IMR-90 (cell line): Measurements from ENCODE around the gene DNAJC7. TPM values are rescaled to one million over a fixed set of nuclear protein-coding genes. Genes with fewer than 3 reads are reported as not detected.

Experiments
- ATAC-seq: fragments of 200-7000 bp; cut with Tn5 transposase; 2 replicates; pipeline ENCODE4 v1.9.1; 2020; ENCODE audit warnings: low read depth, mild to moderate bottlenecking, moderate library complexity
- BruUV-seq: library from RNA; stranded (reverse); fragments of 400-500 nt; replicated peaks from 2 replicates; lab custom pipeline; 2021; lab: Mats Ljungman, UMichigan
- CTCF ChIA-PET: fragments of 300-600 bp; formaldehyde crosslinking; extraction: SDS; loops from one replicate; lab custom pipeline; 2021; ENCODE audit warnings: antibody characterized with exemption; lab: Yijun Ruan, JAX
- POLR2A ChIA-PET: fragments of 300-600 bp; sonication (Branson Sonifier 250); formaldehyde crosslinking; loops from one replicate; lab custom pipeline; 2022; ENCODE audit warnings: antibody characterized with exemption; ENCODE audit not compliant: unreplicated experiment; lab: Charles Lee
- DNase-seq: peaks from one replicate; pipeline ENCODE4 v3.0.0; 2013
- H2AFZ ChIP-seq: replicated peaks from 2 replicates; pipeline ENCODE3; 2013; ENCODE audit warnings: low read length, mild to moderate bottlenecking; ENCODE audit not compliant: poor library complexity
- H2AK5ac ChIP-seq: 2 replicates; pipeline ENCODE4 v1.6.1; 2013; ENCODE audit warnings: low read depth, low read length, inconsistent platforms
- H2AK9ac ChIP-seq: replicated peaks from 2 replicates; pipeline ENCODE3; 2013; ENCODE audit warnings: mild to moderate bottlenecking, low read depth, low read length, moderate library complexity; ENCODE audit not compliant: poor library complexity
- H2BK120ac ChIP-seq: 2 replicates; pipeline ENCODE4 v1.6.1; 2013; ENCODE audit warnings: low read depth, low read length, inconsistent platforms
- H2BK15ac ChIP-seq: 3 replicates; pipeline ENCODE4 v1.6.1; 2013; ENCODE audit warnings: low read depth, low read length, inconsistent platforms
- H2BK20ac ChIP-seq: 2 replicates; pipeline ENCODE4 v1.6.1; 2013; ENCODE audit warnings: low read depth, mild to moderate bottlenecking, inconsistent platforms, low read length, moderate library complexity
- H2BK5ac ChIP-seq: 2 replicates; pipeline ENCODE4 v1.6.1; 2013; ENCODE audit warnings: mild to moderate bottlenecking, low read depth, low read length, inconsistent platforms; ENCODE audit not compliant: poor library complexity, severe bottlenecking
- H3K14ac ChIP-seq: replicated peaks from 2 replicates; pipeline ENCODE4 v1.6.1; 2013; ENCODE audit warnings: low read depth, low read length, inconsistent platforms
- H3K18ac ChIP-seq: 2 replicates; pipeline ENCODE4 v1.6.1; 2013; ENCODE audit warnings: low read depth, low read length, control low read depth
- H3K23ac ChIP-seq: 2 replicates; pipeline ENCODE4 v1.6.1; 2013; ENCODE audit warnings: low read depth, low read length, inconsistent platforms
- H3K27ac ChIP-seq: 2 replicates; pipeline ENCODE4 v1.5.1; 2013; ENCODE audit warnings: mild to moderate bottlenecking, control low read depth, low read length; ENCODE audit not compliant: insufficient read depth
- H3K27me3 ChIP-seq: 2 replicates; pipeline ENCODE4 v1.6.1; 2013; ENCODE audit warnings: low read length; ENCODE audit not compliant: control insufficient read depth, insufficient read depth
- H3K36me3 ChIP-seq: 2 replicates; pipeline ENCODE4 v1.6.1; 2013; ENCODE audit warnings: low read length, mixed read lengths; ENCODE audit not compliant: control insufficient read depth, insufficient read depth
- H3K4ac ChIP-seq: 2 replicates; pipeline ENCODE4 v1.6.1; 2013; ENCODE audit warnings: low read depth, low read length, inconsistent platforms
- H3K4me1 ChIP-seq: 2 replicates; pipeline ENCODE4 v1.6.1; 2013; ENCODE audit warnings: low read length, mixed read lengths; ENCODE audit not compliant: control insufficient read depth, insufficient read depth
- H3K4me2 ChIP-seq: 2 replicates; pipeline ENCODE4 v1.6.1; 2013; ENCODE audit warnings: low read depth, mild to moderate bottlenecking, control low read depth, low read length, moderate library complexity
- H3K4me3 ChIP-seq: 2 replicates; pipeline ENCODE4 v1.5.1; 2013; ENCODE audit warnings: low read depth, mild to moderate bottlenecking, control low read depth, low read length, moderate library complexity; ENCODE audit not compliant: insufficient read depth
- H3K56ac ChIP-seq: 2 replicates; pipeline ENCODE4 v1.6.1; 2013; ENCODE audit warnings: low read length, inconsistent platforms; ENCODE audit not compliant: insufficient read depth; ENCODE audit errors: extremely low read depth
- H3K79me1 ChIP-seq, 2 experiments: 2 replicates each; pipeline ENCODE4 v1.6.1; 2013; ENCODE audit warnings: low read length in 2 of 2, inconsistent platforms in 1 of 2, low read depth in 1 of 2
- H3K9ac ChIP-seq: 2 replicates; pipeline ENCODE4 v1.6.1; 2013; ENCODE audit warnings: low read depth, low read length, control low read depth
- H3K9me1 ChIP-seq: 2 replicates; pipeline ENCODE4 v1.6.1; 2013; ENCODE audit warnings: low read length, inconsistent platforms; ENCODE audit not compliant: insufficient read depth
- H3K9me3 ChIP-seq: 2 replicates; pipeline ENCODE4 v1.6.1; 2013; ENCODE audit warnings: low read length; ENCODE audit not compliant: control insufficient read depth, insufficient read depth
- H4K20me1 ChIP-seq: 2 replicates; pipeline ENCODE4 v1.6.1; 2013; ENCODE audit warnings: low read length, inconsistent platforms; ENCODE audit not compliant: insufficient read depth
- H4K5ac ChIP-seq: 2 replicates; pipeline ENCODE4 v1.6.1; 2013; ENCODE audit warnings: mild to moderate bottlenecking, low read depth, low read length, control low read depth
- H4K8ac ChIP-seq, 2 experiments: 2 replicates each; pipeline ENCODE4 v1.6.1; 2013; ENCODE audit warnings: low read depth in 2 of 2, low read length in 2 of 2, control low read depth in 1 of 2, inconsistent platforms in 1 of 2
- H4K91ac ChIP-seq: 2 replicates; pipeline ENCODE4 v1.6.1; 2013; ENCODE audit warnings: low read depth, low read length, inconsistent platforms; ENCODE audit not compliant: insufficient read depth
- BHLHE40 ChIP-seq: fragments of 150-350 bp; IDR thresholded peaks from 2 replicates; pipeline ENCODE4 v1.6.1; 2016; ENCODE audit warnings: mild to moderate bottlenecking, low read depth, low read length
- CHD1 ChIP-seq: IDR thresholded peaks from 2 replicates; pipeline ENCODE4 v1.6.1; 2012; ENCODE audit warnings: low read depth, low read length, improper control_type of control experiment
- CTCF ChIP-seq: conservative IDR thresholded peaks from 2 replicates; pipeline ENCODE4 v1.5.1; 2012; ENCODE audit warnings: mild to moderate bottlenecking, low read depth, low read length, improper control_type of control experiment
- FOS ChIP-seq: fragments of 150-350 bp; IDR thresholded peaks from 2 replicates; pipeline ENCODE4 v1.6.1; 2016; ENCODE audit warnings: low read depth, low read length
- MAFK ChIP-seq: IDR thresholded peaks from 2 replicates; pipeline ENCODE4 v1.6.1; 2012; ENCODE audit warnings: low read depth, low read length, improper control_type of control experiment
- MAZ ChIP-seq: IDR thresholded peaks from 2 replicates; pipeline ENCODE4 v1.6.1; 2012; ENCODE audit warnings: low read depth, mild to moderate bottlenecking, low read length, improper control_type of control experiment, moderate library complexity, borderline replicate concordance
- NFE2L2 ChIP-seq: fragments of 150-350 bp; IDR thresholded peaks from 2 replicates; pipeline ENCODE4 v1.6.1; 2016; ENCODE audit warnings: low read depth, mild to moderate bottlenecking, low read length
- POLR2A ChIP-seq: IDR thresholded peaks from 2 replicates; pipeline ENCODE4 v1.6.1; 2012; ENCODE audit warnings: mild to moderate bottlenecking, low read depth, low read length
- RCOR1 ChIP-seq: IDR thresholded peaks from 2 replicates; pipeline ENCODE4 v1.6.1; 2012; ENCODE audit warnings: mild to moderate bottlenecking, low read length, improper control_type of control experiment; ENCODE audit not compliant: insufficient replicate concordance
- RFX5 ChIP-seq: IDR thresholded peaks from 2 replicates; pipeline ENCODE4 v1.8.0; 2012; ENCODE audit warnings: low read depth, mild to moderate bottlenecking, low read length, moderate library complexity
- SMC3 ChIP-seq: fragments of 150-350 bp; IDR thresholded peaks from 2 replicates; pipeline ENCODE4 v1.6.1; 2016; ENCODE audit warnings: low read depth, mild to moderate bottlenecking, antibody characterized with exemption, low read length, moderate library complexity
- WGBS, 2 experiments: methylation state at CpG; one replicate each; pipeline versions ENCODE4 v1.1.5 to v1.1.7; 2013; ENCODE audit warnings: missing lambda C conversion rate in 2 of 2; ENCODE audit not compliant: insufficient read length in 1 of 2; ENCODE audit errors: extremely low coverage in 2 of 2; 5-methylcytosine and 5-hydroxymethylcytosine counted together
- dilution Hi-C: fragments of 300-500 bp; cut with HindIII; formaldehyde crosslinking; loops from one replicate; pipeline ENCODE4 v1.14.3; 2018; ENCODE audit warnings: low sequenced_read_pairs; ENCODE audit not compliant: unreplicated experiment
- in situ Hi-C: fragments of 300-500 bp; cut with MboI; formaldehyde crosslinking; loops from 3 replicates; pipeline ENCODE4 v1.14.3; 2019; ENCODE audit warnings: low sequenced_read_pairs, inconsistent platforms, mixed read lengths
- intact Hi-C: fragments of 100-400 bp; cut with micrococcal nuclease; formaldehyde crosslinking; loops from 2 replicates; pipeline ENCODE4 v1.10.0; 2022
- polyA plus RNA-seq, 3 experiments: library from polyadenylated mRNA; depleted of rRNA; stranded (reverse); fragments of >200 nt; gene quantifications; 2 replicates each; pipeline ENCODE4 v1.2.3, GENCODE V29; 2012; ENCODE audit warnings: low replicate concordance in 1 of 3
- total RNA-seq: library from RNA; depleted of rRNA; stranded (reverse); fragments of >200 nt; gene quantifications from 2 replicates; pipeline ENCODE4 v1.2.3, GENCODE V29; 2012

DNAJC7 gene
- total and polyA plus RNA-seq, 2 of the 4 experiments (the other 2 are of a cell fraction): 49.3 to 71.7 TPM

- CTCF ChIA-PET: interaction anchor here (0.5 to 1.0 kb wide), 8 partner anchors 9 to 323 kb away, joined by 3 to 5 read pairs (median 3); no protein-coding TSS in a partner anchor
- peak within 1 kb of the TSS; percentile 49 for H2BK5ac ChIP-seq
- ATAC-seq (peak; percentile 83), DNase-seq (peak; percentile 85)
- intact Hi-C loops (no loop called here), in situ Hi-C loops (no loop called here), dilution Hi-C loops (no loop called here)
- peak within 1 kb of the TSS; percentile 23 for H2BK120ac ChIP-seq
- H3K23ac ChIP-seq: peak within 1 kb of the TSS; percentile 67; the same call in 1 of the 2 replicates
- peak within 1 kb of the TSS; percentile 87 for H3K56ac ChIP-seq
- 8% methylated on average over 15 of the region's 49 CpGs; no CpG with 5 or more reads in 1 of the 2 experiments for WGBS, 2 experiments
- no peak within 1 kb of the TSS for H2BK20ac ChIP-seq
- peak within 1 kb of the TSS; percentile 87 for H2AFZ ChIP-seq
- H3K9me3 ChIP-seq: no peaks in the 10 kb centered on the region
- peak within 1 kb of the TSS; percentile 87 for H3K4me3 ChIP-seq
- peaks cover 3% of the 10 kb centered on the region; the same call in 1 of the 2 replicates for H3K4me1 ChIP-seq
- no peak within 1 kb of the TSS for H2AK5ac ChIP-seq
- H4K5ac ChIP-seq: peak within 1 kb of the TSS; percentile 79
- no peak within 1 kb of the TSS; the same call in 2 of the 3 replicates for H2BK15ac ChIP-seq
- BruUV-seq: no TSS peak
- peak within 1 kb of the TSS; percentile 29 for H4K91ac ChIP-seq
- H3K18ac ChIP-seq: no peak within 1 kb of the TSS; the same call in 1 of the 2 replicates
- H3K14ac ChIP-seq: peak within 1 kb of the TSS; percentile 71
- POLR2A ChIA-PET: interaction anchor here (0.5 to 1.8 kb wide), 3 partner anchors 53 to 840 kb away, joined by 3 to 8 read pairs (median 3); partner anchors contain the start of gene CNP
- H3K79me1 ChIP-seq: peaks cover 12 to 50% of the 10 kb centered on the region in 2 experiments
- peaks cover 18% of the 10 kb centered on the region for H3K36me3 ChIP-seq
- H2AK9ac ChIP-seq: peak within 1 kb of the TSS; percentile 86
- peak within 1 kb of the TSS; percentile 88 to 90 for H4K8ac ChIP-seq
- peak within 1 kb of the TSS; percentile 65 for H3K4ac ChIP-seq
- TF ChIP-seq POLR2A: peak; percentile 60
- no peak for TF ChIP-seq SMC3
- TF ChIP-seq BHLHE40: no peak
- peak; percentile 88 for TF ChIP-seq CTCF
- no peak for TF ChIP-seq NFE2L2
- no peak for TF ChIP-seq RFX5
- no peak for TF ChIP-seq FOS
- TF ChIP-seq RCOR1: no peak
- TF ChIP-seq CHD1: no peak
- peak; percentile 90 for TF ChIP-seq MAZ
- 0 out of 2 replicates have a peak, but pooled peaks have one; percentile 33 for TF ChIP-seq MAFK
- no peaks in the 10 kb centered on the region for H3K27me3 ChIP-seq
- peaks cover 8% of the 10 kb centered on the region; the same call in 1 of the 2 replicates for H4K20me1 ChIP-seq
- H3K9ac ChIP-seq: peak within 1 kb of the TSS; percentile 83
- H3K27ac ChIP-seq: peak within 1 kb of the TSS; percentile 72
- peaks cover 8% of the 10 kb centered on the region for H3K9me1 ChIP-seq
- H3K4me2 ChIP-seq: peak within 1 kb of the TSS; percentile 80
Observed at GRCh38 chr17:42019509-42020404, 2.5 kb upstream of the DNAJC7 start, which contains the start of gene NKIRAS2. Gene NKIRAS2, plus strand, starts transcription at chr17:42020090. Its CDS starts 1,488 bp downstream, at chr17:42021578.
